Activated CD4-positive, alpha-beta T cell treated with anti-CD3 and anti-CD28 coated beads, Interleukin-2, amount 10 ng/mL, durations not matched to agents 7 days and 5 days (primary cell): Measurements from ENCODE around the gene ZMYM2. TPM values are rescaled to one million over a fixed set of nuclear protein-coding genes. Genes with fewer than 3 reads are reported as not detected.
"Not testable (repeated sequence)": the region's sequence is repeated elsewhere in the genome, so short reads cannot be mapped to it uniquely, and the experiment has no call there.

Experiments
- CTCF ChIA-PET: fragments of 350-600 bp; sonication (Branson Sonifier 250); formaldehyde crosslinking; loops from one replicate; lab custom pipeline; 2021; ENCODE audit warnings: antibody characterized with exemption; lab: Charles Lee
- POLR2A ChIA-PET: fragments of 350-600 bp; sonication (Branson Sonifier 250); formaldehyde crosslinking; loops from one replicate; lab custom pipeline; 2021; ENCODE audit warnings: antibody characterized with exemption; lab: Charles Lee
- DNase-seq: peaks from one replicate; pipeline ENCODE4 v3.0.0-alpha.2; 2020
- H3K27ac Mint-ChIP-seq: one replicate; pipeline ENCODE4 v1.8.0; 2021; ENCODE audit warnings: mild to moderate bottlenecking, moderate library complexity, mixed read lengths
- H3K27me3 Mint-ChIP-seq: one replicate; pipeline ENCODE4 v1.8.0; 2021; ENCODE audit warnings: mixed read lengths
- H3K36me3 Mint-ChIP-seq: one replicate; pipeline ENCODE4 v1.8.0; 2021; ENCODE audit warnings: low read depth, mixed read lengths
- H3K4me1 Mint-ChIP-seq: one replicate; pipeline ENCODE4 v1.8.0; 2021; ENCODE audit warnings: mixed read lengths
- H3K4me3 Mint-ChIP-seq: one replicate; pipeline ENCODE4 v1.8.0; 2021; ENCODE audit warnings: mild to moderate bottlenecking, moderate library complexity, mixed read lengths
- H3K9me3 Mint-ChIP-seq: one replicate; pipeline ENCODE4 v1.8.0; 2021; ENCODE audit warnings: mixed read lengths
- total RNA-seq, 2 experiments: library from RNA; stranded (reverse); gene quantifications; one replicate each; pipeline ENCODE4 v1.2.3, GENCODE V29; 2021

ZMYM2 gene
- total RNA-seq, 2 experiments from 2014 or later, result 41.5 to 46.7 TPM

DNA sequence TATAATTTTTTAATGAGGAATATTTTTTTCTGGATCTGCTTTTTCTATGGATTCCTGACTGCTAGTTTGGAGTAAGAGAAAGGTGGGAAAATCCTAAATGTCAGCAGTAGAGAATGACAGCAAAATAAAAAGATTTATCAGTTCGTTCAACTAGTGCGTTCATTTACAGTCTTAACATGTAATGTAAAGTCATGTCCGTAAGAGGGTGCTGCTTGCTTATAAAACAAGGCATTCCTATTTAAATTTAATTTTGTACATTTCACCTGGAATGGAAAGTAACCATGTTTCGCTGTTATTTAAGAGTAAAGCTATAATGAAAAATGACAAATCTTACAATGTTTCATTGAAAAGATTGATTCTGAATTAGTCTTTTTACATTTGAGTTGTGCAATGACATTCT is 76.6 kb downstream of the ZMYM2 start:
- H3K27me3 Mint-ChIP-seq, result no peaks in the 10 kb centered on the region
- no peak for DNase-seq
- no peaks in the 10 kb centered on the region for H3K4me1 Mint-ChIP-seq
- no peak overlapping the region for H3K4me3 Mint-ChIP-seq
- ChIA-PET CTCF (interaction anchor here (1.6 kb wide), 1 partner anchor 13 kb away, joined by 3 read pairs; no protein-coding TSS in a partner anchor), POLR2A (no interaction called here)
- peak overlapping the region; percentile 69 for H3K27ac Mint-ChIP-seq
- peaks cover 66% of the 10 kb centered on the region for H3K36me3 Mint-ChIP-seq
- H3K9me3 Mint-ChIP-seq, result peaks cover 8% of the 10 kb centered on the region

DNA sequence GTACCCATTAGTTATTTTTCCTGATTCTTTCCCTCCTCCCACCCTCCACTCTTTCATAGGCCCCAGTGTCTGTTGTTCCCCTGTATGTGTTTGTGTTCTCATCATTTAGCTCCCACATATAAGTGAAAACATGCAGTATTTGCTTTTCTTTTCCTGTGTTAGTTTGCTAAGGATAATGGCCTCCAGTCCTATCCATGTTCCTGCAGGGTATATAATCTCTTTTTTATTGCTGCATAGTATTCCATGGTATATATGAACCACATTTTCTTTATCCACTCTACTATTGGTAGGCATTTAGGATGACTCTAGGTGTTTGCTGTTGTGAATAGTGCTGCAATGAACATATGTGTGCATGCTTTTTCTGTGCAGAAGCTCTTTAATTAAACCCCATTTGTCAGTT is 79.4 kb downstream of the ZMYM2 start:
- peaks cover 78% of the 10 kb centered on the region for H3K36me3 Mint-ChIP-seq
- H3K27ac Mint-ChIP-seq, result no peak overlapping the region
- ChIA-PET POLR2A (no interaction called here), CTCF (no interaction called here)
- H3K27me3 Mint-ChIP-seq, result no peaks in the 10 kb centered on the region
- peaks cover 13% of the 10 kb centered on the region for H3K9me3 Mint-ChIP-seq
- DNase-seq, result no peak
- H3K4me1 Mint-ChIP-seq, result peaks cover 7% of the 10 kb centered on the region
- H3K4me3 Mint-ChIP-seq, result no peak overlapping the region

DNA sequence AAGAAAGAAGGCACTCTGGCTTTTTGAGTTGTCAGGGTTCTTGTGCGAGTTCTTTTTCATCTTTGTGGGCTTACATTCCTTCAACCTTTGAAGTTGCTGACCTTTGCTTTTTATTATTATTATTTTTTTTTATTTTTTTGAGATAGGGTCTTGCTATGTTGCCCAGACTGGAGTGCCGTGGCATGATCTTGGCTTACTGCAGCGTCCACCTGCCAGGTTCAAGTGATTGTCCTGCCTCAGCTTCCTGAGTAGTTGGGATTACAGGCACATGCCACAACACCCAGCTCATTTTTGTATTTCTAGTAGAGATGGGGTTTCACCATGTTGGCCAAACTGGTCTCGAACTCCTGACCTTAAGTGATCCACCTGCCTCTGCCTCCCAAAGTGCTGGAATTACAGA is 84.1 kb downstream of the ZMYM2 start:
- H3K27ac Mint-ChIP-seq, H3K27me3 Mint-ChIP-seq, POLR2A ChIA-PET, H3K4me3 Mint-ChIP-seq, CTCF ChIA-PET, H3K4me1 Mint-ChIP-seq, DNase-seq: not testable (repeated sequence)
- Mint-ChIP-seq H3K9me3 (peaks cover 13% of the 10 kb centered on the region), H3K36me3 (peaks cover 59% of the 10 kb centered on the region)

DNA sequence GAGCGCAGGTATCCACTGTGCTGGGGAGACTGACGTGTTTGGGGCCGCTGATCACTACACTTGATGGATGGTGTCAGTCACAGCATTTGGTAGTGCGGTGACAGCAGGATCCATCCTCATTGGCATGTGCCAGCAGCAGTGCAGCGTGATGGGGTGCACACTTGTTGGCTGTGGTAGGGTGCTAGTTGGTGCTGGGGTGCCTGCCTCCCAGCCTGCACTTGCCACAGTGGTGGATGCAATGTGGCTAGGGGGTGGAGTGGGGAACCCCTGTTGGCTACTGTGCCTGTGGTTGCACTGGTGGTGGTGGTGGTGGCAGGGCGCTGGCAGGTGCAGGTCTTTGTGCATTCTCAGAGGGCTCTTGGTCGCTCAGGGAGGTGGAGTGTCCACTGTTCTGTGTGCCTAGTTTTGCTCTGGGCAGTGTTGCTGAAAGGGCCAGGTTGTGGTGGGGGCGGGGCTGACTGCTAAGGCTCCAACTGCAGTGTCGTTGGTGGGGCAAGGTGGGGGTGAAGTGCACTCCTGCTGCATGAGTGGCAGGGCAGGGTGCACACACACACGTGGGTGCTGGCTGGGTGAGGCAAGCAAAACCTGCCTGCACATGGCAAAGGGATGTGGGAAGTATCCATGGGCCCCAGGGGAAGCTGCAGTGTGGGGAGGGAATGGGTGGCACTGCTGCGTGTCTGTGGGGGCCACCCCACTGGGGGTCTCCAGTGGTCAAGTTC is 84.8 kb downstream of the ZMYM2 start:
- H3K9me3 Mint-ChIP-seq, result peaks cover 13% of the 10 kb centered on the region
- no peak overlapping the region for H3K4me3 Mint-ChIP-seq
- no peaks in the 10 kb centered on the region for H3K27me3 Mint-ChIP-seq
- H3K27ac Mint-ChIP-seq, result no peak overlapping the region
- peaks cover 8% of the 10 kb centered on the region for H3K4me1 Mint-ChIP-seq
- CTCF ChIA-PET, result no interaction called here
- peaks cover 51% of the 10 kb centered on the region for H3K36me3 Mint-ChIP-seq
- DNase-seq, result no peak
- POLR2A ChIA-PET, result interaction anchor here (0.5 kb wide), 1 partner anchor 513 kb away, joined by 3 read pairs; no protein-coding TSS in a partner anchor

DNA sequence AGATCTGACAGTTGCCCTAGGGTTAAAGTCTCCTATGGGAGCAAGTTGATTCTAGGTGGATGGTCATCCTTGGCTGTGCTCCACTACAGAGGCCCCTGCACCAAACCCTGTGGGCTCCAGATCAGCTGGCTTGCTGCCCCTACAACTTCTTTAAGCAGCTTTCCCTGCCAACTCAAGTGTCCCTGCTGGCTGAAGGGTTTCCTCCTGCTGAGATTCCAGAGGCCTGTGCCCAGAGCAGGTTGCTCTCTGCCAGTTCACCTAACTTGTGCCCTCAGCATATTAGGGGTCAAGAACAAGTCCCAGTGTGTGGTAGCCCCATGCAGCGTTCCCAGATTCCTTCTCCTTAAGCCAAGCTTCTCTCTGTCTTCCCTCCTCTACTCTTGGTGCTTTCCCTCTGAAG is 85.6 kb downstream of the ZMYM2 start:
- H3K4me1 Mint-ChIP-seq, result peaks cover 14% of the 10 kb centered on the region
- POLR2A ChIA-PET, result interaction anchor here (0.5 kb wide), 1 partner anchor 512 kb away, joined by 3 read pairs; no protein-coding TSS in a partner anchor
- peaks cover 46% of the 10 kb centered on the region for H3K36me3 Mint-ChIP-seq
- H3K27ac Mint-ChIP-seq, result no peak overlapping the region
- no peak overlapping the region for H3K4me3 Mint-ChIP-seq
- peaks cover 9% of the 10 kb centered on the region for H3K9me3 Mint-ChIP-seq
- no peaks in the 10 kb centered on the region for H3K27me3 Mint-ChIP-seq
- CTCF ChIA-PET, result no interaction called here
- no peak for DNase-seq

DNA sequence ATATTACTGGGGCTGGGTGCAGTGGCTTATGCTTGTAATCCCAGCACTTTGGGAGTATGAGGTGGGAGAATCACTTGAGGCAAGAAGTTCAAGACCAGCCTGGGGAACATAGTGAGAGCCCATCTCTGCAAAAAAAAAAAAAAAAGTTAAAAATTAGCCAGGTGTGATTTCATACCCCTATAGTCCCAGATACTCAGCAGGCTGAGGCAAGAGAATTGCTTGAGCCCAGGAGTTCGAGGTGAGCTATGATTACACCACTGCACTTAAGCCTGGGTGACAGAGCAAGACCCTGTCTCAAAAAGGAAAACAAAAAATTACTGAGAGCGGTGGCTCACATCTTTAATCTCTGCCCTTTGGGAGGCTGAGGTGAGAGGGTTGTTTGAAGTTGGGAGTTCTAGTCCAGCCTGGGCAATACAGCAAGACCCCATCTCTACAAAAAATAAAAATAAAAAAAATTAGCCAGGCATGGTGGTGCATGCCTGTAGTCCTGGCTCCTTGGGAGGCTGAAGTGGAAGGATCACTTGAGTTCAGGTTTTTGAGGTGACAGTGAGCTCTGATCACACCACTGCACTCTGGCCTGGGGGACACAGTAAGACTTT is 87.5 kb downstream of the ZMYM2 start:
- Mint-ChIP-seq H3K36me3 (peaks cover 28% of the 10 kb centered on the region), H3K27me3 (no peaks in the 10 kb centered on the region), H3K4me3 (no peak overlapping the region), H3K4me1 (peaks cover 23% of the 10 kb centered on the region), H3K9me3 (no peaks in the 10 kb centered on the region), H3K27ac (no peak overlapping the region)
- ChIA-PET CTCF (no interaction called here), POLR2A (no interaction called here)
- no peak for DNase-seq

DNA sequence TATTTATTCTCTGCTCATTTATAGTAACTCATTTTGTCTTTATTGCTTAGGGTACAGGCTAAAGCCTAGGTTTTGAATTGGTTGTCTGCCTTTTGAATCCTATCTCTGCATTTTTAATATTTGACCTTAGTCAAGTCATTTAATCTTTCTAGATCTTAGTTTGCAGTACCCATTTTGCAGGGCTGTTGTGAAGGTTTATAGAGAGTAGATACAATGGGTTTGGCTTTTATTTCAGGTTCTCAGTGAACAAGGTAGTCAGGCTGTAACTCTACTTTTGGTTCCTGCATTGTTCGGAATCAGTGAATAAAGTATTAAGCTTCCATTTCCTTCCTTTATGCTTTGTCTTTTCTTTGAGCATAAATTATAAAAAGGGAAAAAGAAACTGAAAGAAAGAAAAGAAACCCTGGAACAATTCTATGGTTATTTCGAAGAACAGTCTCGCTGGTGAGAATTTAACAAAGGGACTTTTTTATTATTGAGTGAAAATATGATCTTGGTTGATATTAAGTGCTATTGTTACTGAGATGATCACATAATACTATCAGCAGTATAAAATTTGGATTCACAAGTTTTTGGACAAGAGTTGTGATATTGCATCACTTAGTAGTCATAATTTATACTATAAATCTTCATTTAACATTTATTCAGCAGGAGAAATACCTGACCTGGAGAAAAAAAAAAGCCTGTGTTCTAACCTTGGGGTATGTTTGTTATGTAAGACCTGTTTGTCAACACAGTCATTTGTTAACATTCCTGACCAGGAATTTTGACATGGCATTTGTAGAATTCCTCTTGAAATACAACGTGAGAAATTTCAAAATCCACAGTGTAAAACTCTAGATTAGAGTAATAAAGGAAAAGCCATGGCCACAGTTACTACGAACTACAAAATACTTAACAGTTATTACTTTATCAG is 91.3 kb downstream of the ZMYM2 start:
- Mint-ChIP-seq H3K4me1 (peaks cover 20% of the 10 kb centered on the region), H3K9me3 (no peaks in the 10 kb centered on the region), H3K27me3 (no peaks in the 10 kb centered on the region), H3K27ac (peak overlapping the region; percentile 48), H3K36me3 (peaks cover 14% of the 10 kb centered on the region), H3K4me3 (peak overlapping the region; percentile 64)
- POLR2A ChIA-PET, result no interaction called here
- CTCF ChIA-PET, result interaction anchor here (0.8 kb wide), 1 partner anchor 10 kb away, joined by 6 read pairs; no protein-coding TSS in a partner anchor
- no peak for DNase-seq

DNA sequence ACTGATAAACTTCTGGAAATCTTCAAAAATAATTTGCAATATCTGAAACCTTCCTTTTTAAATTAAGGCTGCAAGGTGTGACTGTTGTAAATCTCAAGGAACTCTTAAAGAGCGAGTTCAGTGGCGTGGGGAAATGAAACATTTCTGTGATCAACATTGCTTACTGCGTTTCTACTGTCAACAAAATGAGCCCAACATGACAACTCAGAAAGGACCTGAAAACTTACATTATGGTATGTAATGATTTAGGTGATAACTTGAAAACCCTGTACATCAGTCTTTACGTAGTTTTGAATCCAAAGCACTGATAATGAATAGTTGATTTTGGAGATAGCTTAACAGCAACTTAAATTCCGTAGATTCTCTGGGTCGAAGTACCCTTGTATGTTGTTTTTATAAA is 92.8 kb downstream of the ZMYM2 start:
- H3K9me3 Mint-ChIP-seq, result no peaks in the 10 kb centered on the region
- H3K4me3 Mint-ChIP-seq, result no peak overlapping the region
- DNase-seq, result no peak
- ChIA-PET POLR2A (no interaction called here), CTCF (no interaction called here)
- no peak overlapping the region for H3K27ac Mint-ChIP-seq
- H3K36me3 Mint-ChIP-seq, result peaks cover 19% of the 10 kb centered on the region
- no peaks in the 10 kb centered on the region for H3K27me3 Mint-ChIP-seq
- H3K4me1 Mint-ChIP-seq, result peaks cover 20% of the 10 kb centered on the region

DNA sequence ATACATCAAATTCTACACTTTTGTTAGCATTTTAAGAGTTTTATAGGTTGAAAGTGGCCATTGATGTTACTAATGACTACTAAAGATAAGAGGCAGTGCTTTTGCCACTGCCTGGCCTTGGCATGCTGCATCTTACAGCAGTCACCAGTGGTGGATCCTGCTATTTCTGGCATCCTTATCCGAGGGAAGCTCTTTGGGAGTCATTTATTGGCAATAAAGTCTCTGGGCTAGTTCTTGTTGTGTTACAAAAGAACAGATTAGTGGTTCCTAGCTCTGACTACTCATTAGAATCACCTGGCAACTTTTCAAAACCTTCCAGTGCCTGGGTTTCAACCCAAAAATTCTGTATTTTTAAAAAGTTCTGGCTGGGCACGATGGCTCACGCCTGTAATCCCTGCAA is 94.5 kb downstream of the ZMYM2 start:
- no peak overlapping the region for H3K27ac Mint-ChIP-seq
- no peaks in the 10 kb centered on the region for H3K27me3 Mint-ChIP-seq
- ChIA-PET POLR2A (no interaction called here), CTCF (interaction anchor here (0.6 kb wide), 1 partner anchor 16 kb away, joined by 3 read pairs; no protein-coding TSS in a partner anchor)
- H3K4me1 Mint-ChIP-seq, result peaks cover 20% of the 10 kb centered on the region
- no peak for DNase-seq
- H3K4me3 Mint-ChIP-seq, result no peak overlapping the region
- H3K9me3 Mint-ChIP-seq, result no peaks in the 10 kb centered on the region
- peaks cover 19% of the 10 kb centered on the region for H3K36me3 Mint-ChIP-seq

DNA sequence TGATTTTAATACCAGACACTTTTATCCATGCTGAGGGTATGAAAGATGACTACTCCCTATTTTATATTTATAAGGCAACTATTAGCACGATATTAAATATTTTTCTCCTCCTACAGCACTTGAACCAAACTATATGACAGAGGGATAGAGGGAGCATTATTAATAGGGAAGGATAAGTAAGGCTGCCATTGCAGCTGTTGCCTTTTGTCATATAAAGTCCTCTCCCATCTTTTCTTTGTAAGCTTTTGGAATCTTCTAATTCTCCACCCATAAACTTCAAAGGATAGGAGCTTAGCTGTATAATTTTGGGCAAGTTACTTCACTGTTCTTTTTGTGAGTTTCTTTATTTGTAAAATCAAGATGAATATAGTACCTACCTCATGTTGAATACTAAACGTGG is 95.4 kb downstream of the ZMYM2 start:
- Mint-ChIP-seq H3K27ac (no peak overlapping the region), H3K4me1 (peaks cover 20% of the 10 kb centered on the region), H3K27me3 (no peaks in the 10 kb centered on the region), H3K9me3 (no peaks in the 10 kb centered on the region), H3K4me3 (no peak overlapping the region), H3K36me3 (peaks cover 20% of the 10 kb centered on the region)
- DNase-seq, result no peak
- ChIA-PET POLR2A (no interaction called here), CTCF (no interaction called here)

DNA sequence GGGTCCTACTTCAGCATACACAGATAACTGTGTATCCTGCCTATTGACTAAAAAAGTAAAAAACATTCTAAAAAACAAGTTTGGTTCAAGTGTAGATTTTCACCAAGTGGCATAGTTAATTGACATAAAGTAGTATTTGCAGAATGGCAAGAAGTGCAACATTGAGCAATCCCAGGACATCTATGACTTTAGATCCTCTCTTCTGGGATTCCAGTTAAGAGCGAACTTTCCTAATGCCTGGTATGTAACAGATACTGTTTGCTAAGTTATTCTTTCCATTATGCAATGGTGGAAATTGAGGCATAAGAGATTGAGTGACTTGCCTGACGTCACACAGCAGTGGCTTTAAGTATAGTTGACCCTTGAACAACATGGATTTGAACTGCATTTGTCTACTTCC is 96.1 kb downstream of the ZMYM2 start:
- no peak overlapping the region for H3K27ac Mint-ChIP-seq
- H3K4me1 Mint-ChIP-seq, result peaks cover 15% of the 10 kb centered on the region
- no peaks in the 10 kb centered on the region for H3K9me3 Mint-ChIP-seq
- ChIA-PET CTCF (no interaction called here), POLR2A (no interaction called here)
- H3K36me3 Mint-ChIP-seq, result peaks cover 24% of the 10 kb centered on the region
- H3K4me3 Mint-ChIP-seq, result no peak overlapping the region
- no peak for DNase-seq
- H3K27me3 Mint-ChIP-seq, result no peaks in the 10 kb centered on the region

DNA sequence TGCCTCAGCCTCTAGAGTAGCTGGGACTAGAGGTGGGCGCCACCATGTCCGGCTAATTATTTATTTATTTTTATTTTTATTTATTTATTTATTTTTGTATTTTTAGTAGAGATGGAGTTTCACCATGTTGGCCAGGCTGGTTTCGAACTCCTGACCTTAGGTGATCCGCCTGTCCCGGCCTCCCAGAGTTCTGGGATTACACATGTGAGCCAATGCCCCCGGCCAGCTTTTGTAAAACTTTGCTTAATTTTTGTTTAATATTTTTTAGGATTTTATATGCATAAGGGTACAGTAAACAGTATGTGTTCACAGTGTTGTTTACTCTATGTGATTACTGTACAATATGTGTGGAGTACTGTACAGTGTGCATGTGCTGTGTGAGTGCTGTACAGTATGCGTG is 98.7 kb downstream of the ZMYM2 start:
- POLR2A ChIA-PET, result no interaction called here
- DNase-seq, result no peak
- Mint-ChIP-seq H3K9me3 (no peaks in the 10 kb centered on the region), H3K36me3 (peaks cover 23% of the 10 kb centered on the region), H3K27me3 (no peaks in the 10 kb centered on the region), H3K27ac (no peak overlapping the region), H3K4me1 (peaks cover 7% of the 10 kb centered on the region), H3K4me3 (no peak overlapping the region)
- CTCF ChIA-PET, result no interaction called here

DNA sequence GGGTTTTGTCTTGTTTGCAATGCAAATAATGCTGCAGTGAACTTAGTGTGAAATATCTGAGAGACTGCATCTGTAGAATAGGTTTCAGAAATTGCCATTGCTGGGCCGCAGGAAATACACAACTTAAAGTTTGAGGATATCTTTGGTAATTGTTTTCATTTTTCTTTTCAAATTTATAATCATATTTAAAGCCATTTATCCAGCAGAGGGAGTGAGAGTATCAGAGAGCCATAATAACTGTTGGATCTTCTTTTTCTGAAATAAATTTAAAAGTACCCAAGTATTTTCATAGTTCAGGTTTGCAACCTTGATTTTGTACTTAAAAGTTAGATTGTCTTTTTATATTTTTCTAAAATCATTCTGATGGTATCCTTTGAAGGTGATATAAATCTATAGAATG is 99.4 kb downstream of the ZMYM2 start:
- Mint-ChIP-seq H3K27ac (no peak overlapping the region), H3K4me3 (no peak overlapping the region), H3K36me3 (peaks cover 18% of the 10 kb centered on the region), H3K4me1 (peaks cover 7% of the 10 kb centered on the region), H3K27me3 (no peaks in the 10 kb centered on the region), H3K9me3 (no peaks in the 10 kb centered on the region)
- DNase-seq, result no peak
- CTCF ChIA-PET, result no interaction called here
- POLR2A ChIA-PET, result no interaction called here
